OCI-LY1 (cell line): ENCODE data around the gene RPS14.

Experiments
- EZH2 ChIP-seq: fragments of 200-600 bp; sonication (generic), shearing (Covaris generic); IDR thresholded peaks from 2 replicates; pipeline ENCODE4 v1.8.0; 2017; ENCODE audit warnings: borderline replicate concordance, mixed run types, mild to moderate bottlenecking, antibody characterized with exemption, low read length, moderate library complexity, mixed read lengths
- TF ChIP-seq, protein P1 (sequence below): fragments of 200-600 bp; sonication (generic), shearing (Covaris generic); IDR thresholded peaks from 2 replicates; pipeline ENCODE4 v1.5.1; 2017; ENCODE audit warnings: mild to moderate bottlenecking, antibody characterized with exemption, low read length, moderate library complexity, mixed read lengths

DNA sequence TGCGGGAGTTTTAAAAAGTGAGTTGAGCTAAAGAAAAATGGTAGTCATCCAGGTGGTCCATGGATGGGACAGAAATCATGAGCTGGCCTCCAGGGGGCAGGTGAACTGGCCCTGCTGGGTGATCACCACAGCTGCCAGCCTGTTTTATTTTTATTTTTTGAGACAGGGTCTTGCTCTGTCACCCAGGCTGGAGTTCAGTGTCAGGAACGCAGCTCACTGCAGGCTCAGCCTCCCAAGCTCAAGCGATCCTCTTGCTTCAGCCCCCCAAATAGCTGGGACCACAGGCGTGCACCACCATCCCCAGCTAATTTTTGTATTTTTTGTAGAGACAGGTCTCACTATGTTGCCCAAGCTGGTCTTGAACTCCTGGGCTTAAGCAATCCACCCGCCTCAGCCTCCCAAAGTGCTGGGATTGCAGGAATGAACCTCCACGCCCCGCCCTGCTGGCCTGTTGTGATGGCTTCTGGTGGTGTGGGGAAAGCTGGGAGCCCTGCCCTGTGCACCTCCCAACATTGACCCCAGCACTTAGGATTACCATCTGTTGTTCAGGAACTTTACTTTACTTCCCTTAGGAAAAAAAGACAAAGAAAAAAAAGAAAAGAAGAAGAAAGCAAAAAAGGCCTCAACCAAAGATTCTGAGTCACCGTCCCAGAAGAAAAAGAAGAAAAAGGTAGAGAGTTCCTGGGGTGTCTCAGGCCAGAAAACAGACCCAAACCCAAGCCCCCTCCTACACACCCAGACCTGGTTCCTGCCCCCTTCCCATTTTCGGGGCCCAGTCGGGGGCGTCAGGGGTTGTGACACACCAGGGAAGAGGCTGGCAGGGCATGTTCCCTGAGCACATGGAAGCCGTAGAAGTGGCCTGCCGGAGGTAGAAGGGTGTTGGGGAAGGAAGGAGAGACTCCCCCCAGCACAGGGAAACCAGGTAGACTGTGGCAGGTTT, 51.5 kb downstream of the RPS14 start:
- TF ChIP-seq, protein P1, sequence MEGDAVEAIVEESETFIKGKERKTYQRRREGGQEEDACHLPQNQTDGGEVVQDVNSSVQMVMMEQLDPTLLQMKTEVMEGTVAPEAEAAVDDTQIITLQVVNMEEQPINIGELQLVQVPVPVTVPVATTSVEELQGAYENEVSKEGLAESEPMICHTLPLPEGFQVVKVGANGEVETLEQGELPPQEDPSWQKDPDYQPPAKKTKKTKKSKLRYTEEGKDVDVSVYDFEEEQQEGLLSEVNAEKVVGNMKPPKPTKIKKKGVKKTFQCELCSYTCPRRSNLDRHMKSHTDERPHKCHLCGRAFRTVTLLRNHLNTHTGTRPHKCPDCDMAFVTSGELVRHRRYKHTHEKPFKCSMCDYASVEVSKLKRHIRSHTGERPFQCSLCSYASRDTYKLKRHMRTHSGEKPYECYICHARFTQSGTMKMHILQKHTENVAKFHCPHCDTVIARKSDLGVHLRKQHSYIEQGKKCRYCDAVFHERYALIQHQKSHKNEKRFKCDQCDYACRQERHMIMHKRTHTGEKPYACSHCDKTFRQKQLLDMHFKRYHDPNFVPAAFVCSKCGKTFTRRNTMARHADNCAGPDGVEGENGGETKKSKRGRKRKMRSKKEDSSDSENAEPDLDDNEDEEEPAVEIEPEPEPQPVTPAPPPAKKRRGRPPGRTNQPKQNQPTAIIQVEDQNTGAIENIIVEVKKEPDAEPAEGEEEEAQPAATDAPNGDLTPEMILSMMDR = no peak
- TF ChIP-seq EZH2 = no peak
